Activated CD4-positive, alpha-beta T cell treated with anti-CD3 and anti-CD28 coated beads, Interleukin-2, amount 10 ng/mL, durations not matched to agents 7 days and 5 days (primary cell): ENCODE data around the gene TLE4. TPM values are rescaled to one million over a fixed set of nuclear protein-coding genes. Genes with fewer than 3 reads are reported as not detected.

Experiments used
- CTCF ChIA-PET: fragments of 350-600 bp; sonication (Branson Sonifier 250); formaldehyde crosslinking; loops from one replicate; lab custom pipeline; 2021; ENCODE audit warnings: antibody characterized with exemption; lab: Charles Lee
- POLR2A ChIA-PET: fragments of 350-600 bp; sonication (Branson Sonifier 250); formaldehyde crosslinking; loops from one replicate; lab custom pipeline; 2021; ENCODE audit warnings: antibody characterized with exemption; lab: Charles Lee
- DNase-seq: peaks from one replicate; pipeline ENCODE4 v3.0.0-alpha.2; 2020
- H3K27ac Mint-ChIP-seq: one replicate; pipeline ENCODE4 v1.8.0; 2021; ENCODE audit warnings: mild to moderate bottlenecking, moderate library complexity, mixed read lengths
- H3K27me3 Mint-ChIP-seq: one replicate; pipeline ENCODE4 v1.8.0; 2021; ENCODE audit warnings: mixed read lengths
- H3K36me3 Mint-ChIP-seq: one replicate; pipeline ENCODE4 v1.8.0; 2021; ENCODE audit warnings: low read depth, mixed read lengths
- H3K4me1 Mint-ChIP-seq: one replicate; pipeline ENCODE4 v1.8.0; 2021; ENCODE audit warnings: mixed read lengths
- H3K4me3 Mint-ChIP-seq: one replicate; pipeline ENCODE4 v1.8.0; 2021; ENCODE audit warnings: mild to moderate bottlenecking, moderate library complexity, mixed read lengths
- H3K9me3 Mint-ChIP-seq: one replicate; pipeline ENCODE4 v1.8.0; 2021; ENCODE audit warnings: mixed read lengths
- total RNA-seq, 2 experiments: library from RNA; stranded (reverse); gene quantifications; one replicate each; pipeline ENCODE4 v1.2.3, GENCODE V29; 2021

TLE4 gene
- total RNA-seq, 2 experiments from 2014 or later, result 38.0 to 38.4 TPM

DNA sequence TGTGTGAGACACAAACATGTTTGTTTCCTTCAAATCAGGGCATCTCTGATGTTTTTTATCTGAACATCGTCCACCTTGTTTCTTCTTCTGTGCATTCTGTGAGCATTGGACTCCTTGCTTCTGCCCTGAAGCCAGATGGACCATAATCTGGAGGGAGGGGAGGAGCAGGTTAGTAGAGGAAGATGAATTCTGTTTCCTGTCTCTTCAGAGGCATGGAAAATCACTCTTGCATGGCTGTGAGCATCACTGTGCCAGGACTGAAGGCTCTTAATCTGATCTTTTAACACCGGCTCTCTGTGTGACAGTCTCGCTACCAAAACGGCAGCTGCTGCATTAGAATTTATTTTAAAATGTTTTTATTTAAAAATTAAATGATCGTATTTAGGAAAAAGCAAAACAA, 43.3 kb downstream of the TLE4 start:
- Mint-ChIP-seq H3K4me3 (no peak overlapping the region), H3K27me3 (no peaks in the 10 kb centered on the region), H3K36me3 (peaks cover 16% of the 10 kb centered on the region), H3K9me3 (peaks cover 3% of the 10 kb centered on the region), H3K27ac (no peak overlapping the region), H3K4me1 (peaks cover 5% of the 10 kb centered on the region)
- DNase-seq, result no peak
- CTCF ChIA-PET, result interaction anchor here (0.8 to 1.2 kb wide), 3 partner anchors 9 to 72 kb away, joined by 3 to 4 read pairs (median 3); no protein-coding TSS in a partner anchor
- POLR2A ChIA-PET, result no interaction called here

- POLR2A ChIA-PET, result no interaction called here
- no peak overlapping the region for H3K27ac Mint-ChIP-seq
- no peak overlapping the region for H3K4me3 Mint-ChIP-seq
- peaks cover 5% of the 10 kb centered on the region for H3K4me1 Mint-ChIP-seq
- peaks cover 3% of the 10 kb centered on the region for H3K9me3 Mint-ChIP-seq
- no peaks in the 10 kb centered on the region for H3K27me3 Mint-ChIP-seq
- H3K36me3 Mint-ChIP-seq, result peaks cover 18% of the 10 kb centered on the region
- DNase-seq, result no peak
- CTCF ChIA-PET, result interaction anchor here (0.6 to 0.9 kb wide), 3 partner anchors 10 to 38 kb away, joined by 3 to 6 read pairs (median 4); no protein-coding TSS in a partner anchor
Observed at GRCh38 chr9:79616013-79616412, 44.2 kb downstream of the TLE4 start.

- Mint-ChIP-seq H3K36me3 (peaks cover 24% of the 10 kb centered on the region), H3K4me1 (peaks cover 5% of the 10 kb centered on the region), H3K9me3 (peaks cover 3% of the 10 kb centered on the region), H3K4me3 (no peak overlapping the region), H3K27me3 (no peaks in the 10 kb centered on the region), H3K27ac (no peak overlapping the region)
- CTCF ChIA-PET, result no interaction called here
- DNase-seq, result no peak
- POLR2A ChIA-PET, result no interaction called here
Observed at GRCh38 chr9:79616971-79617370, 45.2 kb downstream of the TLE4 start.

DNA sequence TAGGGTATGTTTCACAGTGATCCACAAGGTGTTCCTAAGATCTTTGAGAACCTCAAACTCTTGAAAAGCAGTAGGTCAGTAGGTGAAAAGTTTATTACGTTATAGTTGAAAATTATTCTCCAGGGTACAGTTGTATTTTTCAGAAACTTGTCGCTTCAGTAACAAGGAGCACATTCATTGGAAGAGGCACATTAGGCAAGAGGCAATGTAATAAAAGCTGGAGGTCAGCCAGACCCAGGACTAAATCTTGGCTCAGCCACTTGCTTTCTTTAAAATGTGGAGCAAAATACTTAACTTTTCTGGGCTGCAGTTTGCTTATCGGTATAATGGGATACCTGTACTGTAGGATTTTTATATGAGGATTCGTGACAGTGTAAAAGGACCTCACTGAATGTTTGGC, 45.6 kb downstream of the TLE4 start:
- CTCF ChIA-PET, result no interaction called here
- Mint-ChIP-seq H3K27ac (no peak overlapping the region), H3K27me3 (no peaks in the 10 kb centered on the region), H3K4me3 (no peak overlapping the region), H3K36me3 (peaks cover 24% of the 10 kb centered on the region), H3K9me3 (peaks cover 3% of the 10 kb centered on the region), H3K4me1 (peaks cover 7% of the 10 kb centered on the region)
- no peak for DNase-seq
- POLR2A ChIA-PET, result no interaction called here

- H3K4me1 Mint-ChIP-seq, result peaks cover 19% of the 10 kb centered on the region
- no peak overlapping the region for H3K27ac Mint-ChIP-seq
- H3K36me3 Mint-ChIP-seq, result peaks cover 16% of the 10 kb centered on the region
- POLR2A ChIA-PET, result no interaction called here
- no peak for DNase-seq
- CTCF ChIA-PET, result interaction anchor here (0.6 to 1.0 kb wide), 3 partner anchors 9 to 348 kb away, joined by 3 read pairs; no protein-coding TSS in a partner anchor
- no peak overlapping the region for H3K4me3 Mint-ChIP-seq
- peaks cover 3% of the 10 kb centered on the region for H3K9me3 Mint-ChIP-seq
- no peaks in the 10 kb centered on the region for H3K27me3 Mint-ChIP-seq
Observed at GRCh38 chr9:79619930-79620329, 48.2 kb downstream of the TLE4 start.

GRCh38 chr9:79621916-79622575, 50.3 kb downstream of the TLE4 start:
- Mint-ChIP-seq H3K4me1 (peaks cover 23% of the 10 kb centered on the region), H3K27ac (no peak overlapping the region), H3K27me3 (no peaks in the 10 kb centered on the region), H3K36me3 (peaks cover 15% of the 10 kb centered on the region), H3K9me3 (peaks cover 3% of the 10 kb centered on the region), H3K4me3 (no peak overlapping the region)
- no peak for DNase-seq
- ChIA-PET CTCF (no interaction called here), POLR2A (no interaction called here)

DNA sequence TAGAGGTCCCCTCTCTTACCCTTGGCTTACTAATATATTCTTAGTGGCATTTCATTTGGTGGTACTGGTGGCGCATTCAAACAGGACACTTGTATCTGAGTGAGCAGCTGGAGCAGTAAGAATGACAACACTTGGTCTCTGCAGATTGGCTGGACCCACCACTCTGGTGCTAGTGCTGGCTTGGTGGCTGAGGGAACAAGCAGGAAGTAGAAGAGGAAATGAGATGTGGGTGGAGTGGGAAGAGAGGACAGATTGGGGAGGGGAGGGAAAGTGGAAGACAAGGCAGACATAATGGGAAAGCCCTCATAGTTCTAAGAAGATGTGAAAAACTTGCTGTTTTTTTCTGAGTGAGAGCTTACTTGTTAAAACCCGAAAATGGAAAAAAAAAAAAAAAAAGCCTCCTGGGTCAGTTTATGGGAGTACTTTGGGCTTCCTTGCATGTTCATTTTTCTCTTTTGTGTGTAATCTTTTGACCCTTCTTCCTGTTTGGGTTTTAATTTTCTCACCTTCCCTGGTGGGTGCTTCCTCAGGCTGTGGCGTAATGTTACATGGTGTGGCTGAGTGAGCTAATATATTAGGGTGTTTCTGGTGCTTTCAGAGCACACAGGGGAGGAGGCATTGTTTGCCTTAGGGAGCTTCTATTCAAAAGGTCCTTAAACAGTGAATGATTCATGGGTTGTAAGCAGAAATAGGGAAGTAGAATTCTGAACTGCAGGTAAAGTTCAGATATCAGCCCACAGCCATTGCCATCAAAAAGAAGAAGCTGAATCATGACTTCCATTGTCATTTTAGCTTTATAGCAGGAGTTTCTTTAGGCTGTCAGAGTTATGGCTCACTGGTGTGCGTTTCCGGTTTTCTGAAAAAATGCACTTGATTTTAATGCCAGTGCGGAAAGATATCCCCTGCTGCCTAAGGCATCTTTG, 52.3 kb downstream of the TLE4 start:
- POLR2A ChIA-PET, result interaction anchor here (0.8 kb wide), 1 partner anchor 53 kb away, joined by 3 read pairs; the partner anchor contains the start of gene TLE4
- peak overlapping the region; percentile 80 for H3K27ac Mint-ChIP-seq
- H3K27me3 Mint-ChIP-seq, result no peaks in the 10 kb centered on the region
- H3K4me1 Mint-ChIP-seq, result peaks cover 23% of the 10 kb centered on the region
- peaks cover 20% of the 10 kb centered on the region for H3K36me3 Mint-ChIP-seq
- CTCF ChIA-PET, result interaction anchor here (0.6 to 0.9 kb wide), 2 partner anchors 9 kb away, joined by 3 read pairs; no protein-coding TSS in a partner anchor
- H3K9me3 Mint-ChIP-seq, result peaks cover 3% of the 10 kb centered on the region
- peak; percentile 31 for DNase-seq
- H3K4me3 Mint-ChIP-seq, result peak overlapping the region; percentile 16

- Mint-ChIP-seq H3K4me1 (peaks cover 38% of the 10 kb centered on the region), H3K27ac (no peak overlapping the region), H3K9me3 (no peaks in the 10 kb centered on the region), H3K4me3 (no peak overlapping the region), H3K36me3 (peaks cover 9% of the 10 kb centered on the region), H3K27me3 (no peaks in the 10 kb centered on the region)
- no peak for DNase-seq
- ChIA-PET CTCF (no interaction called here), POLR2A (no interaction called here)
Observed at GRCh38 chr9:79629721-79630120, 58.0 kb downstream of the TLE4 start.

GRCh38 chr9:79630521-79631403, 59.0 kb downstream of the TLE4 start:
- H3K4me1 Mint-ChIP-seq, result peaks cover 37% of the 10 kb centered on the region
- ChIA-PET POLR2A (no interaction called here), CTCF (no interaction called here)
- no peaks in the 10 kb centered on the region for H3K9me3 Mint-ChIP-seq
- H3K27ac Mint-ChIP-seq, result no peak overlapping the region
- peaks cover 12% of the 10 kb centered on the region for H3K36me3 Mint-ChIP-seq
- DNase-seq, result no peak
- H3K27me3 Mint-ChIP-seq, result no peaks in the 10 kb centered on the region
- H3K4me3 Mint-ChIP-seq, result no peak overlapping the region

- no peaks in the 10 kb centered on the region for H3K27me3 Mint-ChIP-seq
- H3K9me3 Mint-ChIP-seq, result no peaks in the 10 kb centered on the region
- H3K36me3 Mint-ChIP-seq, result peaks cover 19% of the 10 kb centered on the region
- POLR2A ChIA-PET, result no interaction called here
- CTCF ChIA-PET, result interaction anchor here (0.7 kb wide), 1 partner anchor 9 kb away, joined by 3 read pairs; no protein-coding TSS in a partner anchor
- H3K4me1 Mint-ChIP-seq, result peaks cover 43% of the 10 kb centered on the region
- no peak for DNase-seq
- H3K4me3 Mint-ChIP-seq, result no peak overlapping the region
- no peak overlapping the region for H3K27ac Mint-ChIP-seq
Observed at GRCh38 chr9:79632060-79632459, 60.3 kb downstream of the TLE4 start.

GRCh38 chr9:79632705-79633104, 60.9 kb downstream of the TLE4 start:
- no peak overlapping the region for H3K4me3 Mint-ChIP-seq
- peaks cover 18% of the 10 kb centered on the region for H3K36me3 Mint-ChIP-seq
- ChIA-PET CTCF (interaction anchor here (0.7 kb wide), 1 partner anchor 8 kb away, joined by 3 read pairs; no protein-coding TSS in a partner anchor), POLR2A (no interaction called here)
- H3K27me3 Mint-ChIP-seq, result no peaks in the 10 kb centered on the region
- no peak overlapping the region for H3K27ac Mint-ChIP-seq
- peaks cover 49% of the 10 kb centered on the region for H3K4me1 Mint-ChIP-seq
- no peaks in the 10 kb centered on the region for H3K9me3 Mint-ChIP-seq
- DNase-seq, result no peak

DNA sequence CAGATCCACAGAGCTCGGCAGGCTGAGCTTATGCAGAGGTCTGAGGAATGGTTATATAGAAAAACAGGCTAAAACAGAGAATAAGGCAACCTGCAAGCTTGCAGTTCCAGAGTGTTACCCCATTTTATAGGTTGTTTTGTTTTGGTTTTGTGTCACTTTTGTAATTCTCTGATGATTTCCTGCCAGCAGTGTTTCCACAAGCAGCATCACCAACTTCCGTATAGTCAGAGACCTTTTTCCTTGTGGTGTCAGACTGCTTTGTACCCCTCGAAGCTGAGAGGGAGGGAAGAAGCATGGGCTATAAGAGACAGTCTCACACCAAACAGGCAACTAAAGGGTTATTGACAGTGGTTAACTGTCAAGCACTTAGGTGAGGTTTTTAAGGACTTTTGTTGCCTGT, 61.8 kb downstream of the TLE4 start:
- ChIA-PET CTCF (interaction anchor here (0.7 kb wide), 1 partner anchor 9 kb away, joined by 3 read pairs; no protein-coding TSS in a partner anchor), POLR2A (no interaction called here)
- Mint-ChIP-seq H3K36me3 (peaks cover 23% of the 10 kb centered on the region), H3K27ac (peak overlapping the region; percentile 22), H3K9me3 (peaks cover 2% of the 10 kb centered on the region), H3K4me3 (no peak overlapping the region), H3K4me1 (peaks cover 52% of the 10 kb centered on the region), H3K27me3 (no peaks in the 10 kb centered on the region)
- DNase-seq, result no peak
